SK-N-SH treated with all-trans-retinoic acid at 6 μM for 48 hours (cell line): Measurements from ENCODE around the gene SULT1A3.

Experiments used
- GLIS3 ChIP-seq: fragments of 250-450 bp; sonication (Bioruptor Pico); IDR thresholded peaks from 2 replicates; pipeline ENCODE4 v1.5.0; 2020; ENCODE audit warnings: mild to moderate bottlenecking, moderate library complexity
- OSR1 ChIP-seq: fragments of 250-450 bp; sonication (Bioruptor Pico); IDR thresholded peaks from 2 replicates; pipeline ENCODE4 v1.8.0; 2022; ENCODE audit warnings: moderate library complexity, mild to moderate bottlenecking, inconsistent platforms
- TCF4 ChIP-seq: fragments of 250-450 bp; sonication (Bioruptor Pico); IDR thresholded peaks from 2 replicates; pipeline ENCODE4 v1.8.0; 2021; ENCODE audit warnings: mild to moderate bottlenecking, moderate library complexity, borderline replicate concordance
- TF ChIP-seq, protein P1 (sequence below): fragments of 250-450 bp; sonication (Bioruptor Pico); IDR thresholded peaks from 2 replicates; pipeline ENCODE4 v1.5.1; 2020; ENCODE audit warnings: low read depth, mild to moderate bottlenecking, moderate library complexity
- TF ChIP-seq, protein P2 (sequence below): fragments of 250-450 bp; sonication (Bioruptor Pico); IDR thresholded peaks from 2 replicates; pipeline ENCODE4 v1.8.0; 2020; ENCODE audit warnings: mild to moderate bottlenecking, moderate library complexity, borderline replicate concordance

DNA sequence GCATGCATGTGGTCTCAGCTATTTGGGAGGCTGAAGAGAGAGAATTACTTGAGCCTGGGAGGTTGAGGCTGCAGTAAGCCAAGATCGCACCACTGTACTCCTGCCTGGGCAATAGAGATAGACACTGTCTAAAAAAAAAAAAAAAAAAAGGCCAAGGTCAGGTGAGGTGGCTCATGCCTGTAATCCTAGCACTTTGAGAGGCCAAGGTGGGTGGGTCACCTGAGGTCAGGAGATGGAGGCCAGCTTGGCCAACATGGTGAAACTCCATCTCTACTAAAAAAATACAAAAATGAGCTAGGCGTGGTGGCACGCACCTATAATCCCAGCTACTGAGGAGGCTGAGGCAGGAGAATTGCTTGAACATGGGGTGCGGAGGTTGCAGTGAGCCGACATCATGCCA is 43.9 kb upstream of the SULT1A3 start:
- TF ChIP-seq, protein P1, sequence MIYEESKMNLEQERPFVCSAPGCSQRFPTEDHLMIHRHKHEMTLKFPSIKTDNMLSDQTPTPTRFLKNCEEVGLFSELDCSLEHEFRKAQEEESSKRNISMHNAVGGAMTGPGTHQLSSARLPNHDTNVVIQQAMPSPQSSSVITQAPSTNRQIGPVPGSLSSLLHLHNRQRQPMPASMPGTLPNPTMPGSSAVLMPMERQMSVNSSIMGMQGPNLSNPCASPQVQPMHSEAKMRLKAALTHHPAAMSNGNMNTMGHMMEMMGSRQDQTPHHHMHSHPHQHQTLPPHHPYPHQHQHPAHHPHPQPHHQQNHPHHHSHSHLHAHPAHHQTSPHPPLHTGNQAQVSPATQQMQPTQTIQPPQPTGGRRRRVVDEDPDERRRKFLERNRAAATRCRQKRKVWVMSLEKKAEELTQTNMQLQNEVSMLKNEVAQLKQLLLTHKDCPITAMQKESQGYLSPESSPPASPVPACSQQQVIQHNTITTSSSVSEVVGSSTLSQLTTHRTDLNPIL (CRISPR knock-in tag), result no peak
- no peak for TF ChIP-seq GLIS3 (CRISPR knock-in tag)
- TF ChIP-seq OSR1 (CRISPR knock-in tag), result no peak
- TF ChIP-seq, protein P2, sequence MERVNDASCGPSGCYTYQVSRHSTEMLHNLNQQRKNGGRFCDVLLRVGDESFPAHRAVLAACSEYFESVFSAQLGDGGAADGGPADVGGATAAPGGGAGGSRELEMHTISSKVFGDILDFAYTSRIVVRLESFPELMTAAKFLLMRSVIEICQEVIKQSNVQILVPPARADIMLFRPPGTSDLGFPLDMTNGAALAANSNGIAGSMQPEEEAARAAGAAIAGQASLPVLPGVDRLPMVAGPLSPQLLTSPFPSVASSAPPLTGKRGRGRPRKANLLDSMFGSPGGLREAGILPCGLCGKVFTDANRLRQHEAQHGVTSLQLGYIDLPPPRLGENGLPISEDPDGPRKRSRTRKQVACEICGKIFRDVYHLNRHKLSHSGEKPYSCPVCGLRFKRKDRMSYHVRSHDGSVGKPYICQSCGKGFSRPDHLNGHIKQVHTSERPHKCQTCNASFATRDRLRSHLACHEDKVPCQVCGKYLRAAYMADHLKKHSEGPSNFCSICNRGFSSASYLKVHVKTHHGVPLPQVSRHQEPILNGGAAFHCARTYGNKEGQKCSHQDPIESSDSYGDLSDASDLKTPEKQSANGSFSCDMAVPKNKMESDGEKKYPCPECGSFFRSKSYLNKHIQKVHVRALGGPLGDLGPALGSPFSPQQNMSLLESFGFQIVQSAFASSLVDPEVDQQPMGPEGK, result no peak
- no peak for TF ChIP-seq TCF4 (CRISPR knock-in tag)
